Activated T-helper 9 cell treated with anti-CD3 and anti-CD28 coated beads, Interleukin-2, amount 50 U/mL, for 16 hours (primary cell): ENCODE measurements around the gene ENTPD5.
"Not testable (repeated sequence)": the region's sequence is repeated elsewhere in the genome, so short reads cannot be mapped to it uniquely, and the experiment has no call there.

Experiments
- DNase-seq: peaks from one replicate; pipeline ENCODE4 v3.0.0-alpha.2; 2020; ENCODE audit warnings: low read depth

Gene ENTPD5

DNA sequence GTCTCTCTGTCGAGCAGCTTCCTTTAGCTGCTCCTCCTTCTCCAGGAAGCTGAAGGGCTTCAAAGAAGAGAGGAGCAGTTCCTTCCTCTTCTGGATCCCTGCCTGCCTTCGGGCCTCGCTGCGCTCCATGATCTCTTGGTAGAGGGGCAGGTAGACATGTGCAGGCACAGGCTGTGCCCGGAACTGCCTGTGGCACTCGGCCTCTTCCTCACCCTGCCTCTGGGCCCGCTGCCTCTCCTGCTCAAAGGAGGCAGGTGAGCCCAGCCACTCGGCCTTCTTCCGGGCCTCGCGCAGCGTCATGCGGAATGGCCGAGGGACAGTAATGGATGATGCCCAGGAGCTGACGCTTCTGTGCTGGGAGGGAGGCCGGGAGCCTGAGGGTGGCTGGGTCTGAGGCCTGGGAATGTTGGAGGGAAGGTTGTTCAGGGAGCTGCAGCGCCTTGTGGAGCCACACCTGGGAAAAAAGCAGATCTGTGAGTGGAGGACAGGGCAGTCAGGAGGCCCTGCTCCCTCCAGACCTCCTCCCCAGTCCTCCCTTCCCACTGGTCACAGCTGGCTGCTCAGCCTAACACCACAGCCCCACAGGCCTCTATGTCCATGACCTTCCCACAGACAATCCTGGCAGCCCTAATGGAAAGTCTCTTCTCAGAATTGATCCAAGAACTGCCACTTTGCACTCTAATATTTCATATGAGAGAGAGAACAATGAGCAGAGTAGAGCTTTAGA lies 74.5 kb downstream of the ENTPD5 start:
- no peak for DNase-seq

GRCh38 chr14:73943083-73943482 lies 76.0 kb downstream of the ENTPD5 start:
- no peak for DNase-seq

DNA sequence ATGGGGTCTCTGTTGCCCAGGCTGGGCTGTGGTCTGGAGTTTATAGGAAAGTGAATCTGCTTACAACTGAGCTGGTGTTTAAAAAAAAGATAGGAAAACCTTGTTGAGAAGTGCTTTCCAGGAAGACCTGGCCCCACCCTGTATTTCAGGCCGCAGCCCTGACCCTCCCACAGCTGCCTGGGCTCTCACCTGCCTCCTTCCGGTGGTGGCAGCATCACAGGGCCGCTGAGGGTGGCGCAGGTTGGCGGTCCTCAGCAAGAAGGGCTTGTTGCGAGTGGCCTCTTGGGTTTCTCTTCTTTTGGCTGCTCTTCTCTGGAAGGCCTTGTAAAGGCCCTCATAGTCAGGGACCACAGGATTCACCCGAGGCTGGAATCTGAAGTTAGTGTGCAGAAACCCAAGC lies 76.9 kb downstream of the ENTPD5 start:
- DNase-seq = no peak

- DNase-seq = no peak
Measured at GRCh38 chr14:73937012-73937411, 82.1 kb downstream of the ENTPD5 start.

- DNase-seq = no peak
Measured at GRCh38 chr14:73936548-73936947, 82.5 kb downstream of the ENTPD5 start.

GRCh38 chr14:73935666-73936065 lies 83.4 kb downstream of the ENTPD5 start:
- DNase-seq = no peak

DNA sequence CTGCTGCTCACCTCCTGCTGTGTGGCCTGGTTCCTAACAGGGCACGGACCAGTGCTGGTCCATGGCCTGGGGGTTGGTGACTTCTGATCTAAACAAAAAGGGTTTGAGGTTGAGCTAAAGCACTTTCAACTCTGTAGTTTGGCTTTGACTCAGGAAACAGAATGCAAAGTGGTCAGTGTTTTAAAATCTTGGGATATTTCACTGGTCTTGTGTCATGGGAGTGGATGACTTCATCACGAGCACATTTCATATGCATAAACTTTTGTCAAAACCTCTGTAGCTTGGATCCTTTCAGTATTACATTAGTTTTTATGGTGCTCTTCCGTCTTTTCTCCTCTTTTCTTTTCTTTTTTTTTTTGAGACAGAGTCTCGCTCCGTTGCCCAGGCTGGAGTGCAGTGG lies 94.8 kb downstream of the ENTPD5 start:
- DNase-seq = no peak

DNA sequence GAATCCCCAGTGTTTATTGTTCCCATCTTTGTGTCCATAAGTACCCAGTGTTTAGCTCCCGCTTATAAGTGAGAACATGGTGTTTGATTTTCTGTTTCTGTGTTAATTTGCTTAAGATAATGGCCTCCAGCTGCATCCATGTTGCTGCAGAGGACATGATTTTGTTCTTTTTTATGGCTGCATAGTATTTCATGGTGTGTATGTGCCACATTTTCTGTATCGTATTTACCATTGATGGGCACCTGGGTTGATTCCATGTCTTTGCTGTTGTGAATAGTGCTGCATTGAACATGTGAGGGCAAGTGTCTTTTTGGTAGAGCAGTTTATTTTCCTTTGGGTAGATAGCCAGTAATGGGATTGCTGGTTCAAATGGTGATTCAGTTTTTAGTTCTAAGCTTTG lies 99.6 kb downstream of the ENTPD5 start:
- not testable (repeated sequence) for DNase-seq

- no peak for DNase-seq
Measured at GRCh38 chr14:73916324-73916723, 102.8 kb downstream of the ENTPD5 start.

GRCh38 chr14:73913256-73913655 lies 105.8 kb downstream of the ENTPD5 start:
- DNase-seq = no peak

DNA sequence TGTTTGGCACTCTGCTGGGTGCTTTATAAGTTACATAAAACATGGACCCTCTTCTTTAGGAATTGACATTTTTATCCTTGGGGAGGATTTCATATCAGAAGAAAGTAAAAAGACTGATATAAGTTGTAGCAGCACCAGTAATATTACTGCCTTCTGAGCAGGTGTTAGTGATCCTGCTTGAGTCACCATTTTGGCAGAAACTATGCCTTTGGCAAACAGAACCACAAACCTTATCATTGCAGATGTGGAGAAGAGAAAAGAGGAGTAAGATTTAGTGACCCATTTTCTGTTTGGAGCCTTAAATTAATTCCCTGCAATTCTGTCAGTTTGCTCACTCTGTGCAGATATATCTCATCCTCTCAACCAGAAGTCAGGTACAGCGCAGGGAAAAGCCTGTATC lies 109.4 kb downstream of the ENTPD5 start:
- no peak for DNase-seq
